ENCODE measurements around the gene KCNJ15.

The KCNJ15 gene

DNA sequence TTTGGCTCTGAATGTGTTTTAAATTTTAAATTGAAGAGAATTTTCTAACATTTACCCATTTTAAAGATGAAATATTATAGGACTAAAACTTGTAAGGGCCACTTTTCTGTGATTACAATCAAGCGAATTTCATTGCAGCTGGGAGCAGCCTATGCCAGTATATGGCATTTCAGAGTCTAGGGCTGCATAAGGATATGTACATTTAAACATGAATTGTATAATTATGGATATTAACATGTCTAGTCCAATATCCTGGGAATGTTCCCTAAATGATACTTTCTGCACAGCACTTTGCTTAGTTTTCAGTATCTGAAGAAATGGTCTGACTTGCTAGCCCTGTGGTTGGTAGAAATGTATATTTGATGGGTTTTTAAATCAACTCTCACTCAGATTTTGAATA lies 8.4 kb downstream of the KCNJ15 start:
- Histone ChIP-seq H3K27me3 (ENCODE audit: insufficient read depth, low read length) (peaks cover 5% of the 10 kb centered on the region), H3K36me3 (ENCODE audit: insufficient read depth, low read length) (no peaks in the 10 kb centered on the region), H2AFZ (ENCODE audit: low read depth, low read length) (no peak overlapping the region), H3K4me1 (ENCODE audit: insufficient read depth, low read length) (no peaks in the 10 kb centered on the region), H3K4me3 (ENCODE audit: low read length) (no peak overlapping the region), H3K9me3 (ENCODE audit: low read length) (no peaks in the 10 kb centered on the region)

- H3K27me3 ChIP-seq (ENCODE audit: insufficient read depth, low read length) = peaks cover 5% of the 10 kb centered on the region
- no peak overlapping the region for H3K4me3 ChIP-seq (ENCODE audit: low read length)
- no peak overlapping the region for H2AFZ ChIP-seq (ENCODE audit: low read depth, low read length)
- no peaks in the 10 kb centered on the region for H3K4me1 ChIP-seq (ENCODE audit: insufficient read depth, low read length)
- no peaks in the 10 kb centered on the region for H3K9me3 ChIP-seq (ENCODE audit: low read length)
- no peaks in the 10 kb centered on the region for H3K36me3 ChIP-seq (ENCODE audit: insufficient read depth, low read length)
These were observed 9.9 kb downstream of the KCNJ15 start for GRCh38 chr21:38266732-38267131.

GRCh38 chr21:38267136-38267755 lies 10.5 kb downstream of the KCNJ15 start:
- H3K4me1 ChIP-seq (ENCODE audit: insufficient read depth, low read length) = no peaks in the 10 kb centered on the region
- peaks cover 7% of the 10 kb centered on the region for H3K27me3 ChIP-seq (ENCODE audit: insufficient read depth, low read length)
- no peak overlapping the region for H3K4me3 ChIP-seq (ENCODE audit: low read length)

DNA sequence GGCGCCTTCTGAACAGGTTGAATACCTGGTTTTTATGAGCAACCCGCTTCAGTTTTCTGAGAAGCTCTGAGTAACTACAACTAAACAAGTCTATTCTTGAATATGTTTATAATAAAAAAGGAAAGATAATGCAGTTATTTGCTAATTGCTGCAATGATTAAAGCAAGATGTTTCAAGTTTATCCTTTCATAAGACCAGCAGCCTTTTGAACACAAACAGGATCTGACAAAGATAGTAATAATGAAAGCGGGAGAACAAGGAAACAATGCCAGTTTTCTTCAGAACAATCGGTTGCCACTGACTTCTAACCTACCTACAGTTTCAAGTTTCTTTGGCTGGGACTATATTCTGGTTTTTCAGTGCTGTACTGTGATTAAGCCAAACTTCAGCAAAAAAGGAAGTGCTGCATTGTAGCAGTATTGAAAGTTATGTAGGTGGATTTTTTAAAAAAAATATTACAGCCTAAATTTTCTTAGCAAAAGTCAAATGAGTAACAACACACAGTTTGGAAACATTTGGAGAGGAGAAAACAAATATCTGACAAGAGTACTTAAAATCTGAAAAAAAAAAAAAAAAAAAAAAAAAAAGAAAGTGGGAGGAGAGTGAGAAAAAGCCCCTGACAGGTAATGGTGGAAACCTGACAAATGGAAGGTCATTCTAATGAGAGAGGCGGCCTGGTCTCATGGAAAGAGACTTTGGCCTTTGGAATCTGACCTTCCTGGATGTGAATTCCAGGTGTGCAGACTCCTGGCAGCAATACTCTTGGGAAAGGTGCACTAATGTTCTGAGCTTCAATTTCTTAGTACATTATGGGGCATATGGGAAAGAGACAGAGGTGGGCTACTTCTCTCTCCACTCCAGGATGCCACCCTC lies 11.4 kb downstream of the KCNJ15 start:
- Histone ChIP-seq H3K36me3 (ENCODE audit: insufficient read depth, low read length) (no peaks in the 10 kb centered on the region), H3K9me3 (ENCODE audit: low read length) (no peaks in the 10 kb centered on the region), H3K4me1 (ENCODE audit: insufficient read depth, low read length) (no peaks in the 10 kb centered on the region), H3K27me3 (ENCODE audit: insufficient read depth, low read length) (peaks cover 8% of the 10 kb centered on the region), H2AFZ (ENCODE audit: low read depth, low read length) (no peak overlapping the region), H3K4me3 (ENCODE audit: low read length) (no peak overlapping the region)

More at GRCh38 chr21:38267136-38267755, 10.5 kb downstream of the KCNJ15 start:
- Histone ChIP-seq H3K9me3 (ENCODE audit: low read length) (no peaks in the 10 kb centered on the region), H3K36me3 (ENCODE audit: insufficient read depth, low read length) (no peaks in the 10 kb centered on the region), H2AFZ (ENCODE audit: low read depth, low read length) (no peak overlapping the region)

DNA sequence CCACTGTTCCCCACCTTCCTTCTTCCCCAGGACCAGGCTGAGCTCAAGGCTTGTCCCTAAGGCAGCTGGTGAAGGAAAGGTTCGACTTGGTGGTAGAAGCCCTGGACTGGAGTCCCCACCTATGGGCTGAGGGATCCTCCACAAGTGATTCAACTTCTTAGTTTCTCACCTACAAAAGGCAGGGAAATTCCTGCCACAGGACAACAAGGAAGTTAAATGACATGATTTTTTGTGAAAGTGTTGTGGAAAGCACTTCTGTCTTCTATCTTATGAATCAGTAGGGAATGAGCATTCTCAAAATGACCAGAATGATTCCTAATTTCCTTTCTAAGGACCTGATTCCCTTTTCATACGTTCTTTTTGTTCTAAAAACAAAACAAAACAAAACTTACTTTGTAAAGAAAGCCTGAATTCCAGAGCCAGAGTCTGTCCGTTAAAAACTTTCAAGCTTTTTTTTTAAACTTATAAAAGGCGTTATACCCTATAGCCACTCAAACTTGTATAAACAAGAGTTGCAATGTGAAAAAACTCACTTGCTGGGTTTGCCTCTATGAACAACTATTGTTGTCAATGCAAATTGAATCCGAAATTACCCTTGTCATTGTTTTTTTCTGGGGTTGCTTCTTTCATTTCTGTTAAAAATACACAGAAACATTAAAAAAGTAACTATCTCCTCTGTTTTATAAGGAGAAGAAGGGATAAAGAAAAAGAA lies 12.2 kb downstream of the KCNJ15 start:
- H3K9me3 ChIP-seq (ENCODE audit: low read length) = no peaks in the 10 kb centered on the region
- H3K27me3 ChIP-seq (ENCODE audit: insufficient read depth, low read length) = peaks cover 6% of the 10 kb centered on the region
- no peaks in the 10 kb centered on the region for H3K36me3 ChIP-seq (ENCODE audit: insufficient read depth, low read length)
- H3K4me3 ChIP-seq (ENCODE audit: low read length) = no peak overlapping the region
- no peaks in the 10 kb centered on the region for H3K4me1 ChIP-seq (ENCODE audit: insufficient read depth, low read length)
- no peak overlapping the region for H2AFZ ChIP-seq (ENCODE audit: low read depth, low read length)

GRCh38 chr21:38269576-38269936 lies 12.8 kb downstream of the KCNJ15 start:
- peaks cover 6% of the 10 kb centered on the region for H3K27me3 ChIP-seq (ENCODE audit: insufficient read depth, low read length)
- no peaks in the 10 kb centered on the region for H3K36me3 ChIP-seq (ENCODE audit: insufficient read depth, low read length)
- no peak overlapping the region for H3K4me3 ChIP-seq (ENCODE audit: low read length)
- H2AFZ ChIP-seq (ENCODE audit: low read depth, low read length) = no peak overlapping the region
- H3K4me1 ChIP-seq (ENCODE audit: insufficient read depth, low read length) = no peaks in the 10 kb centered on the region
- H3K9me3 ChIP-seq (ENCODE audit: low read length) = no peaks in the 10 kb centered on the region

DNA sequence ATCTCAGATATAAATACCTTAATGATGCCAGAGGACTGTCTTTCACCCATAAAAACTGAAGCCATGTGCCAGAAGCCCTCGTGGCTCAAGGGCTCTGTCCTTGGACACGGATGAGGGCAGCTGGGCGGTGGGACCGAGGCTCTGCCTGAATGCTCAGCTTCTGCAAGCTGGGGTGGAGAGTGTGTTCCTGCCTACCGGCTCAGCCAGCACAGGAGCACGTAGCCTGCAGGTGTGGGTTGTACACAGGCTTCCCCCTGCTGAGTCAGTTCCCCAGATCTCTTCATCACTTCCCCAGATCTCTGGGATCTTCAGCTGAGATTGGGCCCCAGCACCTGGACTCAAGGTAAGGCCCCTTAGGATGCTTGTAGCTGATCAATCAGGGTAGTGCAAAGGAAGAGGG lies 15.4 kb downstream of the KCNJ15 start:
- Histone ChIP-seq H3K4me1 (ENCODE audit: insufficient read depth, low read length) (no peaks in the 10 kb centered on the region), H3K27me3 (ENCODE audit: insufficient read depth, low read length) (peaks cover 6% of the 10 kb centered on the region), H3K9me3 (ENCODE audit: low read length) (no peaks in the 10 kb centered on the region), H3K36me3 (ENCODE audit: insufficient read depth, low read length) (no peaks in the 10 kb centered on the region), H3K4me3 (ENCODE audit: low read length) (no peak overlapping the region), H2AFZ (ENCODE audit: low read depth, low read length) (no peak overlapping the region)

GRCh38 chr21:38273745-38274542 lies 17.2 kb downstream of the KCNJ15 start:
- H3K27me3 ChIP-seq (ENCODE audit: insufficient read depth, low read length) = peaks cover 3% of the 10 kb centered on the region
- no peaks in the 10 kb centered on the region for H3K4me1 ChIP-seq (ENCODE audit: insufficient read depth, low read length)
- no peak overlapping the region for H2AFZ ChIP-seq (ENCODE audit: low read depth, low read length)
- H3K4me3 ChIP-seq (ENCODE audit: low read length) = no peak overlapping the region
- no peaks in the 10 kb centered on the region for H3K36me3 ChIP-seq (ENCODE audit: insufficient read depth, low read length)
- H3K9me3 ChIP-seq (ENCODE audit: low read length) = no peaks in the 10 kb centered on the region

DNA sequence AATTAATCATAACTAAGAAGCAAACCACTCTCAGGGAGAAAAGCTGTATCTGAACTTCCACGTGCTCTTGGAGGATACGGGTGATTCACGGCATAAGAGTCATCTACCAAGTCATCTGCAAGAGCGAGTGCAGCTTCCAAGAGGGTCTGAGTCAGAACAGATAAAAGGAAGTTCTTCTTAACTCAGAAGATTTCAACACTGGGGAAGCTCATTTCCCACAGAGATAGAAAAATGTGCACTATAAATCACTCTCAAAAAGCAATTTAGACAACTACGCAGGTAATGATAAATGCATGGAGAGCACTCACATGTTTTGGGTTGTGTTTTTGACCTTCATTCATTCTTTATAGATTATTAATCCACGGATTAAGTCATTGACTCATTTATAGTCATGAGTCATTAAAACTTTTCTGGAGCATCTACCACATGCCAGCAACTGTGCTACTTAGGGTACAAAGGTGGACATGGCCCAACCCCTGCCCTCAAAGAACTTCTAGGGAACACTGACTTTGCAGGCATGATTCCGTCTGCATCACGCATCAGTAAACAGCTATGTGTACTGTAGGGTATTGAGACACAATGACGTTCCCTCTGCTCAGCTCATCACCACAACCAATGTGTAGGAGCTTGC lies 20.8 kb downstream of the KCNJ15 start:
- Histone ChIP-seq H3K9me3 (ENCODE audit: low read length) (no peaks in the 10 kb centered on the region), H3K4me1 (ENCODE audit: insufficient read depth, low read length) (no peaks in the 10 kb centered on the region), H2AFZ (ENCODE audit: low read depth, low read length) (no peak overlapping the region), H3K36me3 (ENCODE audit: insufficient read depth, low read length) (no peaks in the 10 kb centered on the region), H3K4me3 (ENCODE audit: low read length) (no peak overlapping the region), H3K27me3 (ENCODE audit: insufficient read depth, low read length) (no peaks in the 10 kb centered on the region)

GRCh38 chr21:38280454-38280853 lies 23.7 kb downstream of the KCNJ15 start:
- Histone ChIP-seq H3K36me3 (ENCODE audit: insufficient read depth, low read length) (no peaks in the 10 kb centered on the region), H2AFZ (ENCODE audit: low read depth, low read length) (no peak overlapping the region), H3K9me3 (ENCODE audit: low read length) (no peaks in the 10 kb centered on the region), H3K4me1 (ENCODE audit: insufficient read depth, low read length) (no peaks in the 10 kb centered on the region), H3K4me3 (ENCODE audit: low read length) (no peak overlapping the region), H3K27me3 (ENCODE audit: insufficient read depth, low read length) (no peaks in the 10 kb centered on the region)

GRCh38 chr21:38280867-38281266 lies 24.1 kb downstream of the KCNJ15 start:
- no peaks in the 10 kb centered on the region for H3K4me1 ChIP-seq (ENCODE audit: insufficient read depth, low read length)
- no peaks in the 10 kb centered on the region for H3K9me3 ChIP-seq (ENCODE audit: low read length)
- no peaks in the 10 kb centered on the region for H3K27me3 ChIP-seq (ENCODE audit: insufficient read depth, low read length)
- H3K36me3 ChIP-seq (ENCODE audit: insufficient read depth, low read length) = no peaks in the 10 kb centered on the region
- H2AFZ ChIP-seq (ENCODE audit: low read depth, low read length) = no peak overlapping the region
- no peak overlapping the region for H3K4me3 ChIP-seq (ENCODE audit: low read length)

- H3K4me3 ChIP-seq (ENCODE audit: low read length) = no peak overlapping the region
- H2AFZ ChIP-seq (ENCODE audit: low read depth, low read length) = no peak overlapping the region
- no peaks in the 10 kb centered on the region for H3K9me3 ChIP-seq (ENCODE audit: low read length)
These were observed 26.1 kb downstream of the KCNJ15 start for GRCh38 chr21:38282921-38283320.

More at GRCh38 chr21:38282921-38283320, 26.1 kb downstream of the KCNJ15 start:
- no peaks in the 10 kb centered on the region for H3K27me3 ChIP-seq (ENCODE audit: insufficient read depth, low read length)
- H3K36me3 ChIP-seq (ENCODE audit: insufficient read depth, low read length) = no peaks in the 10 kb centered on the region
- H3K4me1 ChIP-seq (ENCODE audit: insufficient read depth, low read length) = no peaks in the 10 kb centered on the region

Data from neuron (in vitro differentiated cells).